ENCODE measurements around the gene FAM186B.

- TF ChIP-seq, protein P1, sequence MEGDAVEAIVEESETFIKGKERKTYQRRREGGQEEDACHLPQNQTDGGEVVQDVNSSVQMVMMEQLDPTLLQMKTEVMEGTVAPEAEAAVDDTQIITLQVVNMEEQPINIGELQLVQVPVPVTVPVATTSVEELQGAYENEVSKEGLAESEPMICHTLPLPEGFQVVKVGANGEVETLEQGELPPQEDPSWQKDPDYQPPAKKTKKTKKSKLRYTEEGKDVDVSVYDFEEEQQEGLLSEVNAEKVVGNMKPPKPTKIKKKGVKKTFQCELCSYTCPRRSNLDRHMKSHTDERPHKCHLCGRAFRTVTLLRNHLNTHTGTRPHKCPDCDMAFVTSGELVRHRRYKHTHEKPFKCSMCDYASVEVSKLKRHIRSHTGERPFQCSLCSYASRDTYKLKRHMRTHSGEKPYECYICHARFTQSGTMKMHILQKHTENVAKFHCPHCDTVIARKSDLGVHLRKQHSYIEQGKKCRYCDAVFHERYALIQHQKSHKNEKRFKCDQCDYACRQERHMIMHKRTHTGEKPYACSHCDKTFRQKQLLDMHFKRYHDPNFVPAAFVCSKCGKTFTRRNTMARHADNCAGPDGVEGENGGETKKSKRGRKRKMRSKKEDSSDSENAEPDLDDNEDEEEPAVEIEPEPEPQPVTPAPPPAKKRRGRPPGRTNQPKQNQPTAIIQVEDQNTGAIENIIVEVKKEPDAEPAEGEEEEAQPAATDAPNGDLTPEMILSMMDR (IDR thresholded peaks at IDR 0.05; ENCODE audit: borderline replicate concordance, extremely low read depth, low read length, poor library complexity, severe bottlenecking): no peak
- TF ChIP-seq EZH2 (IDR thresholded peaks at IDR 0.05; ENCODE audit: borderline replicate concordance, low read depth, low read length, severe bottlenecking): no peak
Observed at GRCh38 chr12:49545815-49546214, 59.6 kb downstream of the FAM186B start.
